Measurements from ENCODE around the gene ABCC1.

- TF ChIP-seq CTCF (optimal IDR thresholded peaks at IDR 0.05 in 1 of 3, IDR thresholded peaks at IDR 0.05 in 1 of 3, conservative IDR thresholded peaks at IDR 0.05 in 1 of 3; ENCODE audit: extremely low read depth in 1 of 3, insufficient read depth in 2 of 3, low read length in 3 of 3) (no peak), EZH2 (IDR thresholded peaks at IDR 0.05; ENCODE audit: low read length) (no peak)
These were observed 225.9 kb downstream of the ABCC1 start for GRCh38 chr16:16175296-16175695.
